Gastroesophageal sphincter (tissue), 3 donors: Measurements from ENCODE around the gene RNF11.

Source experiments
- CTCF ChIP-seq, 4 experiments: fragments of 200-600 bp in 2 of 4; fragments of 450-650 bp in 2 of 4; sonication (generic) in 1 of 4; IDR thresholded peaks; one replicate each; pipeline ENCODE4 v1.5.1; 2017 to 2019; ENCODE audit warnings: antibody characterized with exemption in 4 of 4, mild to moderate bottlenecking in 2 of 4, moderate library complexity in 2 of 4
- POLR2AphosphoS5 ChIP-seq: sonication (generic); formaldehyde crosslinking; IDR thresholded peaks from one replicate; pipeline ENCODE4 v1.6.1; 2017; ENCODE audit warnings: antibody characterized with exemption

GRCh38 chr1:51281807-51282206 lies 45.7 kb downstream of the RNF11 start:
- TF ChIP-seq POLR2AphosphoS5 = no peak
- TF ChIP-seq CTCF (IDR thresholded peaks at IDR 0.05) = no peak
